LNCAP (cell line): ENCODE measurements around the gene GPR68.

ENCODE experiments used
- CTCF ChIP-seq: fragments of 450-650 bp; IDR thresholded peaks from 2 replicates; pipeline ENCODE4 v1.5.1; 2017; ENCODE audit warnings: mild to moderate bottlenecking

Gene GPR68

GRCh38 chr14:91235841-91236240 lies 8.7 kb downstream of the GPR68 start:
- TF ChIP-seq CTCF = no peak

- TF ChIP-seq CTCF = no peak
Observed at GRCh38 chr14:91234791-91235114, 9.8 kb downstream of the GPR68 start.

GRCh38 chr14:91233936-91234790 lies 10.3 kb downstream of the GPR68 start:
- TF ChIP-seq CTCF = no peak

GRCh38 chr14:91232603-91233002 lies 11.9 kb downstream of the GPR68 start:
- TF ChIP-seq CTCF = no peak

GRCh38 chr14:91232052-91232451 lies 12.5 kb downstream of the GPR68 start:
- TF ChIP-seq CTCF = no peak

- no peak for TF ChIP-seq CTCF
Observed at GRCh38 chr14:91231446-91231845, 13.1 kb downstream of the GPR68 start.

GRCh38 chr14:91230397-91231035 lies 14.0 kb downstream of the GPR68 start:
- no peak for TF ChIP-seq CTCF
